ENCODE measurements around the gene HMCN2. TPM values are rescaled to one million over a fixed set of nuclear protein-coding genes. Genes with fewer than 3 reads are reported as not detected.

The HMCN2 gene
- polyA plus RNA-seq, 2 of the 4 experiments (the other 2 are of a cell fraction): 0.01 TPM; not detected in 1

- ATAC-seq (no peak), FAIRE-seq (no peak), DNase-seq (ENCODE audit: low read depth in 1 of 2, low spot score in 1 of 2) (no peak)
- H3K4me1 ChIP-seq: no peaks in the 10 kb centered on the region
- H3K4me2 ChIP-seq: no peak overlapping the region
- ChIA-PET CTCF (interaction anchor here (0.8 to 1.6 kb wide), 3 partner anchors 12 to 248 kb away, joined by 3 to 8 read pairs (median 5); no protein-coding TSS in a partner anchor), POLR2A (no interaction called here)
- no peaks in the 10 kb centered on the region for H3K9me3 ChIP-seq
- 66% methylated on average over 13 of the region's 13 CpGs for WGBS (ENCODE audit: missing lambda C conversion rate)
- H3K4me3 ChIP-seq: no peak overlapping the region
- TF ChIP-seq BCL3 (IDR thresholded peaks at IDR 0.05) (no peak), HDAC2 (IDR thresholded peaks at IDR 0.05) (no peak), HOXB13 (CRISPR knock-in tag; IDR thresholded peaks at IDR 0.05; ENCODE audit: low read depth) (no peak), FOSL2 (IDR thresholded peaks at IDR 0.05) (no peak), FOSL2 (CRISPR knock-in tag; IDR thresholded peaks at IDR 0.05) (no peak)
- H3K27ac ChIP-seq: no peak overlapping the region
Observed at GRCh38 chr9:130421802-130422276, 156.3 kb downstream of the HMCN2 start.

GRCh38 chr9:130422546-130422945 is 157.0 kb downstream of the HMCN2 start:
- WGBS (ENCODE audit: missing lambda C conversion rate): 70% methylated on average over 9 of the region's 10 CpGs
- no peak for TF ChIP-seq KDM5A (IDR thresholded peaks at IDR 0.05)
- TF ChIP-seq GATA3 (IDR thresholded peaks at IDR 0.05; ENCODE audit: borderline replicate concordance): no peak
- no peak for TF ChIP-seq CEBPB (IDR thresholded peaks at IDR 0.05)
- ChIA-PET CTCF (interaction anchor here (1.0 to 1.6 kb wide), 4 partner anchors 11 to 247 kb away, joined by 4 to 8 read pairs (median 6); no protein-coding TSS in a partner anchor), POLR2A (no interaction called here)
- H3K9me3 ChIP-seq: no peaks in the 10 kb centered on the region
- H3K4me3 ChIP-seq: no peak overlapping the region
- H3K4me2 ChIP-seq: no peak overlapping the region
- H3K4me1 ChIP-seq: 0 out of 3 replicates have a peak, but pooled peaks cover 5% of the 10 kb centered on the region
- DNase-seq (ENCODE audit: low read depth in 1 of 2, low spot score in 1 of 2) (no peak), ATAC-seq (no peak), FAIRE-seq (no peak)
- H3K27ac ChIP-seq: no peak overlapping the region

GRCh38 chr9:130423272-130423671 is 157.7 kb downstream of the HMCN2 start:
- Histone ChIP-seq H3K4me3 (no peak overlapping the region), H3K27ac (no peak overlapping the region), H3K4me2 (no peak overlapping the region), H3K9me3 (no peaks in the 10 kb centered on the region), H3K4me1 (0 out of 3 replicates have a peak, but pooled peaks cover 5% of the 10 kb centered on the region)
- POLR2A ChIA-PET: no interaction called here
- FAIRE-seq: no peak
- CTCF ChIA-PET: interaction anchor here (1.0 to 1.6 kb wide), 3 partner anchors 10 to 38 kb away, joined by 4 to 8 read pairs (median 8); no protein-coding TSS in a partner anchor
- ATAC-seq: no peak
- DNase-seq (ENCODE audit: low read depth in 1 of 2, low spot score in 1 of 2): no peak
- no peak for TF ChIP-seq CBX2 (IDR thresholded peaks at IDR 0.05; ENCODE audit: borderline replicate concordance, low read depth)
- no peak for TF ChIP-seq TFCP2L1 (CRISPR knock-in tag; IDR thresholded peaks at IDR 0.05)
- no peak for TF ChIP-seq KDM1A (IDR thresholded peaks at IDR 0.05; ENCODE audit: low read depth)
- TF ChIP-seq BCL3 (IDR thresholded peaks at IDR 0.05): no peak
- TF ChIP-seq RNF2 (IDR thresholded peaks at IDR 0.05; ENCODE audit: borderline replicate concordance, low read depth): no peak
- TF ChIP-seq EHMT2 (IDR thresholded peaks at IDR 0.05; ENCODE audit: low read depth): no peak
- TF ChIP-seq POLR2A (IDR thresholded peaks at IDR 0.05; ENCODE audit: low read length): no peak
- no peak for TF ChIP-seq GATA3 (IDR thresholded peaks at IDR 0.05; ENCODE audit: borderline replicate concordance)
- TF ChIP-seq HMGXB4 (CRISPR knock-in tag; IDR thresholded peaks at IDR 0.05; ENCODE audit: borderline replicate concordance): no peak
- no peak for TF ChIP-seq HEYL (CRISPR knock-in tag; IDR thresholded peaks at IDR 0.05)
- TF ChIP-seq ZSCAN20 (CRISPR knock-in tag; IDR thresholded peaks at IDR 0.05): no peak
- no peak for TF ChIP-seq REST (IDR thresholded peaks at IDR 0.05)
- no peak for TF ChIP-seq USF2 (IDR thresholded peaks at IDR 0.05)
- TF ChIP-seq EP300 (IDR thresholded peaks at IDR 0.05): no peak
- TF ChIP-seq CHD2 (IDR thresholded peaks at IDR 0.05; ENCODE audit: low read length, partially characterized antibody): no peak
- WGBS (ENCODE audit: missing lambda C conversion rate): 52% methylated on average over 6 of the region's 8 CpGs
